HG02970 (cell line): ENCODE results near the gene PPP3CB.
A peak's percentile ranks its signal among the peaks of the same experiment; 100 is the strongest.

ENCODE experiments used
- ATAC-seq: cut with Tn5 transposase; IDR thresholded peaks from one replicate; pipeline ENCODE4 v1.9.1; 2021; ENCODE audit warnings: mild to moderate bottlenecking, moderate library complexity, moderate number of reproducible peaks; ENCODE audit not compliant: unreplicated experiment, low FRiP score

PPP3CB gene

DNA sequence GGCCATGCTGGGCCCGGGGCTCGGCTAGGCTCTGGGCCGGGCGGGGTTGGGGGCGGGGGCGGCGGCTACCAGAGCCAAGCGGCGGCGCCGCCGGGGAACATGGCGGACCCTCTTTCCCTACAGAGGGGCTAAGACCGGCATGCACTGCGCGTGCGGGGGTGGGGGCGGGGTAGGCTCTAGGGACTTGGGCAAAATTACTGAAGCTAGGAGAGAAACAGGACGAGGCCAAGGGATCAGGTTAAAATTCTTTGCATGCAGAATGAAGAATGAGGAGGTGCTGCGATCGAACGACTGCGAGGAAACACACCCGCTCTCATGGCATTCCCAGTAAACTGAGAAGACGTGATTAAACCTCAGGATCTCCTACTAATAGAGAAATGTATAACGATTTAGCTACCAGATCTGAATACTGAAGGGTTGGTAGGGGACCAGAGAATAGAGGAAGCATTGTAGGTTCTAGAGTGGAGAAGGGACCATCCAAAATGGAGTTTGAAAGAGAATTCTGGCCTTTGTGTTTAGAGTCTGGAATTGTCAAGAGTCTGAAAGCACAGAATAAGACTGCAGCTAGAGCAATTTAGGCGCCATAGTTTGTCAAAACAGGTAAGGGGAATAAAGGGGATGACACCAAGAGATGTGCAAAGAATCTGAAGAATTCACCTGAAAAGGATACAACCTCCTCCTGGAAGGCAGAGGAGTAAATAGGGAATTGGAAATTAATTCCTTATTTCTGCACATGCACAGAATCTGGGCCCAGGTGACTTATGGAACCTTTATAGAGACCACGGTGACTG is at the start of gene PPP3CB:
Gene PPP3CB, minus strand, starts transcription at position 141 of the 791 bp plus-strand sequence. Its CDS starts 135 bp downstream, at position 6.
- ATAC-seq, result peak; percentile 54

DNA sequence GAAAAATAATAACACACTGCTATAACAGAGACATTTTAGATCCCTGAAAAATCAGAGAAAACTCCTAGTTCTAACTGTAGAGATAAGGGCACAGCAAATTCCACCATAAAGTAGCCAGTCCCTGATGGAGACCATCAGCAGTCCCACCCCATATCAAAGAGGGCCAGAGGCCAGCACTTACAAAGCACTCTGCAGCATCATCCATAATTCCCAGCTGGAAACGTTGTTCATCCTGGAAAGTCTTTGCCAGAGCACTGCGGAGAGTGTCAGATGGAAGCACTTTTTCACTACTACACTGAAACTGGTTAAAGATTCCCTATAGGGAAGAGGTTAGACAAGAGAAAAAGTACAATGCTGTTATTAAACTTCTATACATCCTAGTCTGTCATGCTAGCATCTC is 49.5 kb upstream of the PPP3CB start:
- ATAC-seq, result no peak

DNA sequence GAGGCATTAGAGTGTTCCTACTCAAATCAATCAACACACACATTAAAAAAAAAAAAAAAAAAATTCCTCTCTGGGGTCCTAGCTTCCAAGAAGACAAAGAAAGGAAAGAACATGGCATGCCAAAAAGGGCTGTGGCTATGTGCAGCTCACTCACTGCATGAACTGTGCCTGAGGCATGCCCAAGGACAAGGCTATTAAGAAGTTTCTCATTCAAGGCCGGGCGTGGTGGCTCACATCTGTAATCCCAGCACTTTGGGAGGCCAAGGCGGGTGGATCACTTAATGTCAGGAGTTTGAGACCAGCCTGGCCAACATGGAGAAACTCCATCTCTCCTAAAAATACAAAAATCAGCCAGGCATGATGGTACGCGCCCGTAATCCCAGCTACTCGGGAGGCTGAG is 41.9 kb upstream of the PPP3CB start:
- ATAC-seq, result no peak

DNA sequence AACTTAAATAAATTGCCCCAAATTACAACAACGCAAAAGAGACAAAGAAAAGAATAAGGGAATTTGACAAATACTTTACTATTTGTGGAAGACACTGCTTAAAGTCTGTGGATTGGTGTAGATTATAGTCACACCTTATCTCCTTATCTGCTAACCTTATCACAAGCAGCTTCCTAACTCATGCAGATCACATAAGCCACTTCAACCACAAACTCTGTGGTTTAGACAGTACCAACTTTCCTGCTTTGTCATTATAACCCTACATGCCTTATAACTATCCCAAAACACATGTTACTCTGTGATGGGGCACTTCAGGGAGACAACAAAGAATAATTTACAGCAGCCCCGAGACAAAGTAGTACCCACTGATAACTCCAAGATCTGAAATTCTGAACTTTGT is 41.5 kb upstream of the PPP3CB start:
- no peak for ATAC-seq

DNA sequence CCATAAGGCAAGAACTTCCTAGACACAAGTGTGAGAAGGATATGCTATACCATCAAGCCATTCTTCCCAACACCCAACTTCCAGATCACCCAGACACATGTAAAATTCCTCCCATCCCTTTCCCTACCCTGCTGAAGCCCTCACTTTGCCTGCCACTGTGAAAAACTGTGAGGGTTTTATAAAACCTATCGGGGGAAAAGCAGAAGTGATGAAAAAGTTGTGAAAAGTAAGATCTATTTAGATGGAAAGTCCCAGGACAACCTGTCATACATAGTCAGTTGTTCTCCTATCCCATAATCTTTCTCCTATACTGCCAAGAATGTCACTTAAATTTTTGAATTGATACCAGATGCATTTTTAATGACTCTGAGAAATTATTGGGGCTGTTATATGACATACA is 39.0 kb upstream of the PPP3CB start:
- ATAC-seq, result no peak

DNA sequence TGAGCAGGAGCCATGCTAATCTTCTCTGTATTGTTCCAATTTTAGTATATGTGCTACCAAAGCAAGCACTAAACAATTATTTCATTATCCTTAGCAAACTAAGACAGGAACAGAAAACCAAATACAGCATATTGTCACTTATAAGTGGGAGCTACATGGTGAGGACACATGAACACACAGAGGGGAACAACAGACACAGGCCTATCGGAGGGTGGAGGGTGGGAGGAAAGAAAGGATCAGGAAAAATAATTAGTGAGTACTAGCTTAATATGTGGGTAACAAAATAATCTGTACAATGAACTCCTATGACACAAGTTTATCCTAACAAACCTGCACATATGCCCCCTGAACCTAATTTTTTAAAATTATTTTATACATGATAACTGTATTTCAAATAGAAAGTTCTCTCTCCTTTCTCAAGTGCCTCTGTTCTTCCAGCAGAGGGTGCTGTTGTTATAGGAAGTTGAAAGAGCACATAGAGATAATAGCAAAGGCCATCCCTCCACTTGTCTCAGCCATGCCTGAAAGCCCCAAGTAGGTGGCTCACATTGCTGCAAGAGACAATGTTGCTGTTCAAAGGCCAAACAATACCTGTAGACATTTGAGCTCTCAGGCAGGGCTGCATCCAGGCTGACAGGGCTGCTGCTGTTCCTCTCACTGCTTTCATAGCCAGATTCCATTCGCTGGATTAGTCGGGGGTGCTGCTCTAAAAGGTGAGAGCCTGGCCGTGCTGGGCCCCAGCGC is 33.4 kb upstream of the PPP3CB start:
- no peak for ATAC-seq

DNA sequence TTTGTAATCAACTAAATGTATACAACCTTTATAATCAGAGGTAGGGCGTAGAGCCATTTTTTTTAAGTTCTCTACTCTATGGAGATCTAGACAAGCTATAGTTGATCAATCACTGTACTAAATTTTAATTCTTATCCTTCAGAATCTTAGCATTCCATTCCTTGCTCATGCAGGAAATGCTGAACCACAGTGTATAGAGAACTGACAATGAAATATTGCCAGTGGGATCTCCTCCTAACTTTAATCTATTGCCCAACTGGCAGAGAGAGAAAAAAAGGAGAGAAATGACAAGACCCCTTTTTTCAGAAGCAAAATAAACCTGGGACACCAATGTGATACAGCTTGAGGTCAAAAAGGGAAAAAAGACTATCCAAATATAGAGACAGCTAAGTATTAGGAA is 26.4 kb upstream of the PPP3CB start:
- ATAC-seq, result no peak

DNA sequence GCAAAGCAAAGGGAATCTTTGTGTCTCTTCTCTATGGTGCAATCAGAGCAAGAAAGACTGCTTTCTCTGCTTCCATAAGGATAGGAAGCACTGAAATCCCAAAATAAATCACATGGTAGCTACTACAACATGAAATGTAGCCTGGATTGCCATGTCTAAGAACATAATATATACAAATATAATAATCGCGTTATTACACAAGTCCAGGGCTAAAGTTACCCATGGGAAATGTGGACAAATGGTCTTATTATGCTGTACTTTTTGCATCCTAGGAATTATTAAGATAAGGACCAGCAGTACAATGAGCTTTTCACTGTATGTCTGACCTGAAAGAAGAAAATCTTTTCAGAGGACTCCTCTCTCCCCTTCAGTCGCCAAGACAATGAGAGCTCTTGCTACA is 23.5 kb upstream of the PPP3CB start:
- ATAC-seq, result no peak

DNA sequence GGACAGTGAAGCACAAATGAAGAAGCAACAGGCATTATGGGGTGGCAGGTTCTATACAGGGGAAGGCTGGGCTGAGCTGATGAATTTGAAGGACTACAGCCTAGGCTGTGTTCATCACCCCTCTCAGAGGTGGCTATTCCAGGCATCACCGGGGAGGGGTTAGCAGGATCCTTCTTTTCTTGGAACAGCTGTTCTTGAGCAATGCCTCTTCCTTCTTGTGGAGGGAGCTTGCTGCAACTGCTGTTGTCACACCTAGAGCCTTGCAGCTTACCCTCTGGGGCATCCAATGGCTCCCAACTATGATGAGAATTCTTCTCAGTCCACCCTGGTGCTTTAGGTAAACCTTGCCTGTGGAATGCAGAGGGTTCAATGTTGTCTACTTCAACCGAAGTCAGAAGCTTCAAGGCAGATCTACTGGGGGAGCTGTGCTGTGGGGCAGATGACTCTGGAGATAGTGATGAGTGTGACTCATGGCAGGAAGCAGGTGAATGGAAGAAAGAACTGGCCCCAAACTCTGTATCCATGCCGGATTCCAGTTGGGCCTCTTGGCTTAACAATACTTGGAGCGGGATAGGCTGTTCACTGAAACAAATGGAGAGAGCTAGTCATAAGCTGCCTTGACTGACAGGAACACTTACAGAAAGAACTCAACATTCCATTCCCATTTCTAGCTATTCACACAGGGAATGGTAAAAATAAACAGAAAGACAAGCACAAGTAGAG is 21.5 kb upstream of the PPP3CB start:
- ATAC-seq, result no peak

DNA sequence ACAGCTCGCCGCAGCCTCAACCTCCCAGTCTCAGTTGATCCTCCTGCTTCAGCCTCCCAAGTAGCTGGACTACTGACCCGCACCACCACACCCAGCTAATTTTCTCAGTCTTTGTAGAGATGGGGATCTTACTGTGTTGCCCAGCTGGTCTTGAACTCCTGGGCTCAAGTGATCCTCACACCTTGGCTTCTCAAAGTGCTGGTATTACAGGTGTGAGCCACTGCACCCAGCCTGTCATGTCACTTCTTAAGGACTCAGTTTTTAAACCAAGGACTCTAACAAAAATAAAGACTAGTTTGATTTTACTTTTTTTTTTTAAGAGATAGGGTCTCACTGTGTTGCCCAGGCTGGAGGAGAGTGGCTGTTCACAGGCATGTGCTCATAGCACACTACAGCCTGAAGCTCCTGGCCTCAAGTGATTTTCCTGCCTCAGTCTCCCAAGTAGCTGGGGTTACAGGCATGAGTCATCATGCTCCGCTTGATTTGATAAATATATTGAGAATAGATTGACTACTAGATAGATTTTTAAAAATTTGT is 16.5 kb upstream of the PPP3CB start:
- no peak for ATAC-seq

DNA sequence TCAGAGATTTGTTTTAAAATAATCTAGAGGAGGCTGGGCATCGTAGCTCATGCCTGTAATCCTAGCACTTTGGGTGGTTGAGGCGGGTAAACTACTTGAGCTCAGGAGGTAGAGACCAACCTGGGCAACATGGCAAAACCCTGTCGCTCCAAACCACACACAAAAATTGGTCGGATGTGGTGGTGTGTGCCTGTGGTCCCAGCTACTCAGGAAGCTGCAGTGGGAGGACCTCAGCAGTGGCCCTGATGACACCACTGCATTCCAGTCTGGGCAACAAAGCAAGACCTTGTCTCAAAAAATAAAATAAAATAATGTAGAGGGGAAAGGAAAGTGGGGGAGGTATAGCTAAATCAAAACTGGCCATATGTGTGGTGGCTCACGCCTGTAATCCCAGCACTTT is 13.9 kb upstream of the PPP3CB start:
- ATAC-seq, result no peak

DNA sequence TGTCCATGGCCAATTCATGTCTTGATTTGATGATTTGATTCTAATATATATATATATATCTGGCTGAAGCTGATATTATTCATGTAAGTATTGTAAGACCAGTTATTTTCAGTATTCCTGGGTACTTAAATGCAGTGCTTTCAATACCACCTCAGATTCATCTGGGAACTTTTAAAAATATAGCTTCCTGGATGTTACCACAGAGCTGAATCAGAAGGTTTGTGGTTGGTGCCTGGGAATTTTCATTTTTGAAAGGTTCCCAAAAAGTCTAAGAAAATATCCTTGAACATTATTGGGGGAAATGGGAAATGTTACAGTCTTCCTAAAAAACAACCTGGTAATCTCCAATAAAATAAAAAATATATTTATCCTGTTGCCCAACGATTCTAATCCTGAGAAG is 10.7 kb upstream of the PPP3CB start:
- no peak for ATAC-seq

DNA sequence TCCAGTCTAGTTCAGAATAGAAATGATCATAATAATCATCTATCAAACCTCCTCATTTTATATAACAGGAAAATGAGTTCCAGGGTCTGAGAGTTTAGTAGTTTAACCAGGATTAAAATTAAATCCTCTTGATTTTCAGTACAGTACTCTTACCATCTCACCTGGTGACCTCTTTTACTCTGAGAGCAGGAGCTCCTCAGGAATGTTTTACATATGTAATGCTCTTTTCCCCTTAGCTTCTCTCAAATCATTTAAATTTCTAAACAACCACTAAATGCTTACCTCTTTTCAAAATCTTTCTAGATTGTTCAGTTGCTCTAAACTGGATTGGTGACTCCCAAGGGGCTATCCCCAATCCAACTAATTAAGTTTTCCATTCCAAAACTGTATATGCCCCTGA is 10.2 kb upstream of the PPP3CB start:
- no peak for ATAC-seq

DNA sequence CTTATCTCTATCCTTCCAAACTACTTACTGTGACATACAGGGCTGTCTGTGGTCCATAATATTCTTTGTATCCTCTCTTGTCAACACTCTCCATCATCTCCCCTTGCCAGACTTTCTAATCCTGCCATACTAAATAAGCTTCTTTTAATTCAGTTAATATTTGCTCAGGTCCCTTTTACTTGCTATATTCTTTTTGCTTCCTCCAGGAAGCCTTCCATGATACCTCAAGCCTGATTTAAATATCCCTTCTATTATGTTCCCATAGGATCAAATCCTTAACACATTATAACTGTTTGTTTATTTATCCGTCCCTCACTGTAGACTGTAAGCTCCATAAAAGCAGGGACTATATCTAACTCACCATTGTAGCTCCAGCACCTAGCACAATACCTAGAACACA is 7.2 kb upstream of the PPP3CB start:
- ATAC-seq, result no peak

DNA sequence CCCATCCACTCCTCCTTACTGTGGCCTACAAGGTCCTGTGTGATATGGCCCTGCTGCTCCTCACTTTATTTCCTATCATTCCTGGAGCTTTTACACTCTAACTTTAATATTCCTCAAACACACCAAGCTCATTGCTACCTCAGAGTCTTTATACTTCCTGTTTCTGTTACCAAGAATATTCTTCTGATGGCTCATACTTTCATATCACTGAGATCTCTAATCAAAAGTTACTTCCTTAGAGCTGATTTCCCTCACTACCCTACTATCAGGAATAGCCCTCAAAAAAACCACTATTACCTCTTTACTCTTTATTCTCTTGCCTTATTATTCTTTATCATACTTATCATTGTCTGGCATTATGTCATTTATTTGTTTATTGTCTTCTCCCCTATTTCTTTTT is 5.8 kb upstream of the PPP3CB start:
- ATAC-seq, result no peak

DNA sequence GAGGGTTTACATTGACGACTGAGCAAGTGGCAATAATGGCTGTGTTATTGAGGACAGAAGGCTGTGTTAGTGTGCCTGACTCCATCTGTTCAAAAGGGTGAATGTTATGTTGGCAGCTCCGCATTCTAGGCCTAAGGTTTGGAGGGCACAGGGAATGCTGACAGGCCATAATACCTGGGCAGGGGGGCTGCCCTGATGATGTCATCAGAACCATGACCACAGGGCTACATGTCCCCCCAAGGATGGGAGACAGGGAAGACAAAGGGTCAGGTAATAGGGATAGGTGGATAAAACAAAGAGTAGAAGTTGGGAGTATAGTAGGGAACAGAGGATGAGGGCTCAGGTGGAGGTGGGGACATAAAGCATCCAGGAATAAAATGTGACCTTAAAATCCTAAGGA is 1.8 kb upstream of the PPP3CB start:
- no peak for ATAC-seq

DNA sequence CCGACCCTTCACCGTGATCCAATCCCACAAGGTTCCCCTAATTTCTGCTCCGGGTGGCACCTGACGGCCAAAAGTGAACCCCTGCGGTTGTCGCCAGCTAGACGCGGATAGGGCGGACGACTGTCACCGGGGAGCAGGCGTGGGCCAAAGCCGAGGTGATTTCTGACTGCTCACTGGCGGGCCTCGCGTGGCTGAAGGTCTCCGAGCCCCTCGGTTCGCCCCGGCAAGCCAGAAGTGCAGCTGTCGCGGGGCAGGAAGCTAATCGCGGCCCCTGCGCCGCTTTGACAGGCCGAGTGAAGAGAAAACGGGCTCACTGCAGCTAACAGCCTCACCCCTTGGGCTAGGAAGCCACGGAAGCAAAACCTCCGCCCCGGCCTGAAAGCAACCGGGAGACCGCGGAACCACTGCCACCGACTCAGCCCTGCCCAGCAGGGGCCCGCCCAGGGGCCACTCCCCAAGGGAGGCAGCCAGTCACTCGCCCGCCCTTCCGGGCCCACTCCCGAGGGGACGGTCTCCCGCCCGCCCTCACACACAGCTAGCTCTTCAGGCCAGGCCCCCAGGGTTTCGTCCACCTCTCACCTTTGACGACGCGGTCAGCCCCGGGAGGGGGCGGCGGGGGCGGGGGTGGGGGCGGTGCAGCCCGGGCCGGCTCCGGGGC is 469 bp downstream of the PPP3CB start:
- peak; percentile 92 for ATAC-seq

DNA sequence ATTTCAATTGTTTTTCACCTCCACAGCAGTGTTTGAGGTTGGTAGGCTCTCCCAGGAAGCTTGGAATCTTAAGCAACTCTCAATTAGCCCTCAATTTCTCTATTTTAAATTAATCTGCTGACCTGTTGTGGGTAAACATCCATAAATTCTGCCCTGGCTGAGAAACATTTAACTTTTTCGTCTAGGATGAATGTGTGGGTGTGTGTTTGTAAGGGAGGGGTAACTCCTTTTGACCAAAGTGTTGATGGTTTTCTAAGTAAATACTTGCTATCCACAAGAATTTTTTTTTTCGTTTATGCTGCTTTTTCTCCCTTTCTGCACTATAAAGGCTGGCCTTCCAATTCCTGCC is 973 bp downstream of the PPP3CB start:
- ATAC-seq, result no peak

DNA sequence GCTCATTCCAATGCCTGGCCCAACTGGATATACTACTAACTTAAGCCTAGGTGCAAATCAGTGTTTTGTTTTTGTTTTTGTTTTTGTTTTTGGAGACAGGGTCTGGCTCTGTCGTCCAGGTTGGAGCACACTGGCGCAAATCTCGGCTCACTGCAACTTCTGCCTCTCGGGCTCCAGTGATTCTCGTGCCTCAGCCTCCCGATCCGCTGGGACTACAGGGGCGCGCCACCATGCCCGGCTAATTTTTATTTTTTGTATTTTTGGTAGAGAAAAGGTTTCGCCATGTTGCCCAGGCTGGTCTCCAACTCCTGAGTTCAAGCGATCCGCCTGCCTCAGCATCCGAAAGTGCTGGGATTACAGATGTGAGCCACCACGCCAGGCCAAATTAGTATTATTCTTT is 1.6 kb downstream of the PPP3CB start:
- ATAC-seq, result no peak

DNA sequence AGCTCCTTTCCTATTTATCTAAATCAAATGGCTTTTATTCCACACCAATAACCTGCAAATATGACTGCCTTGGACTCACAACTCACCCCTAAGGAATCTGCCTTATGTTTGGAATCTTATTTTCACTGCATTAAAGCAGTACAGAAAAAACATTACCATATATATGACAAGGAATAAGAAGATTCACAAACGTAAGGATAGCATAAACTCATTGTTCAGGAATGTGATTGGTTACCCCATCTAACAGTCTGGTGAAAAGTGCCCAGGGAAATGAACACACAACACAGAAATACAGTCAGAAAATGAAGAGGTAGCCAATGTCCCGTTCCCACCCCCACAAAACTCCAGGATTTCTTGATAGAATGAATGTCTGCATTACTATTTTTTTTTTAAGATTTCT is 2.0 kb downstream of the PPP3CB start:
- ATAC-seq, result no peak

DNA sequence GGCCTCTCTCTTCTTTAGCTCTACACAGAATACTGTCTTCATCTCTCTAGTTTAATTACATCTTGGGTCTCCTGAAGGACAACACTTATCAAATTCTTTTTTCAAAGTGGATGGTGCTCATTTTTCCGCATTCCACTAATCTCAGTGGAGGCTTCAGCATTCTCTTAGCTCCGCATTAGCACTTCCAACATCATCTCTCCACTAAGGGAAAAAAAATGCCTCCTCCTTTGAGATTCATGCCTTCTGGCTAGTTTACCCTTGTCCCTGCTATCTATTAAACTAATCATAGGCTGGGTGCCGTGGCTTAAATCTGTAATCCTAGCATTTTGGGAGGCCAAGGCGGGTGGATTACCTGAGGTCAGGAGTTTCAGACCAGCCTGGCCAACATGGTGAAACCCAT is 9.2 kb downstream of the PPP3CB start:
- no peak for ATAC-seq
